HCT116 (cell line): ENCODE data around the gene MPV17L2.

Source experiments
- POLR2A ChIP-seq: IDR thresholded peaks from 2 replicates; pipeline ENCODE4 v1.7.0; 2011; ENCODE audit warnings: borderline replicate concordance; ENCODE audit not compliant: insufficient read depth, insufficient read length; ENCODE audit errors: extremely low read depth
- TCF7L2 ChIP-seq: IDR thresholded peaks from 2 replicates; pipeline ENCODE4 v1.7.0; 2011; ENCODE audit warnings: borderline replicate concordance, inconsistent platforms; ENCODE audit not compliant: insufficient read depth, insufficient read length; ENCODE audit errors: extremely low read depth
- YY1 ChIP-seq: IDR thresholded peaks from 2 replicates; pipeline ENCODE4 v1.6.1; 2011; ENCODE audit warnings: low read length, low read depth, moderate library complexity, mild to moderate bottlenecking; ENCODE audit not compliant: insufficient replicate concordance; ENCODE audit errors: extremely low read depth
- ZNF274 ChIP-seq: fragments of 200-500 bp; sonication (Bioruptor generic); IDR thresholded peaks from 2 replicates; pipeline ENCODE4 v1.6.1; 2014; ENCODE audit warnings: mild to moderate bottlenecking, low read depth, low read length, inconsistent platforms
- TF ChIP-seq, protein P1 (sequence below), 3 experiments: fragments of 200-600 bp in 1 of 3; sonication (generic) in 1 of 3; IDR thresholded peaks in 2 of 3; conservative IDR thresholded peaks in 1 of 3; 2 replicates each; pipeline ENCODE4 v1.5.1; 2012 to 2017; ENCODE audit warnings: low read depth in 2 of 3, low read length in 2 of 3, antibody characterized with exemption in 1 of 3, borderline replicate concordance in 1 of 3, control low read depth in 1 of 3, mild to moderate bottlenecking in 1 of 3, mixed read lengths in 1 of 3, mixed run types in 1 of 3, moderate library complexity in 1 of 3; ENCODE audit not compliant: insufficient read depth in 1 of 3
- TF ChIP-seq, protein P2 (sequence below): IDR thresholded peaks from 2 replicates; pipeline ENCODE4 v1.6.1; 2012
- TF ChIP-seq, protein P3 (sequence below): IDR thresholded peaks from 2 replicates; pipeline ENCODE4 v1.6.1; 2011; ENCODE audit warnings: mild to moderate bottlenecking, low read length, moderate library complexity; ENCODE audit not compliant: insufficient replicate concordance; ENCODE audit errors: extremely low read depth

DNA sequence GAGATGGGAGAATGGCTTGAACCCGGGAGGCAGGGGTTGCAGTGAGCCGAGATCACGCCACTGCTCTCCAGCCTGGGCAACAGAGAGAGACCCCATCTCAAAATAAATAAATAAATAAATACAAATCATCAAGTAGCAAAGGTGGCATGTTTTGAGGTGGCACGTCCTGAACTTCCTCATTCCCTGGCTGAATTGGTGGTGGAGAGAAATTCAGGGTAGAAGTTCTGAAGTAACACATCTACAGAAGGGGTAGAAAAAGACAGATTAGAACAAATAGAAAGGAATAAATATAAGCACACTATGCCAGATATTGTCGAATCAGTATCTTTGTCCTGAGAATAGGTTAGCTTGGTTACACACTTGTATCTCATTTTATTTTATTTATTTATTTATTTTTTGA is 13.1 kb upstream of the MPV17L2 start:
- TF ChIP-seq POLR2A (no peak), TCF7L2 (no peak), ZNF274 (no peak), YY1 (no peak)
- TF ChIP-seq, protein P1, sequence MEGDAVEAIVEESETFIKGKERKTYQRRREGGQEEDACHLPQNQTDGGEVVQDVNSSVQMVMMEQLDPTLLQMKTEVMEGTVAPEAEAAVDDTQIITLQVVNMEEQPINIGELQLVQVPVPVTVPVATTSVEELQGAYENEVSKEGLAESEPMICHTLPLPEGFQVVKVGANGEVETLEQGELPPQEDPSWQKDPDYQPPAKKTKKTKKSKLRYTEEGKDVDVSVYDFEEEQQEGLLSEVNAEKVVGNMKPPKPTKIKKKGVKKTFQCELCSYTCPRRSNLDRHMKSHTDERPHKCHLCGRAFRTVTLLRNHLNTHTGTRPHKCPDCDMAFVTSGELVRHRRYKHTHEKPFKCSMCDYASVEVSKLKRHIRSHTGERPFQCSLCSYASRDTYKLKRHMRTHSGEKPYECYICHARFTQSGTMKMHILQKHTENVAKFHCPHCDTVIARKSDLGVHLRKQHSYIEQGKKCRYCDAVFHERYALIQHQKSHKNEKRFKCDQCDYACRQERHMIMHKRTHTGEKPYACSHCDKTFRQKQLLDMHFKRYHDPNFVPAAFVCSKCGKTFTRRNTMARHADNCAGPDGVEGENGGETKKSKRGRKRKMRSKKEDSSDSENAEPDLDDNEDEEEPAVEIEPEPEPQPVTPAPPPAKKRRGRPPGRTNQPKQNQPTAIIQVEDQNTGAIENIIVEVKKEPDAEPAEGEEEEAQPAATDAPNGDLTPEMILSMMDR (IDR thresholded peaks at IDR 0.05 in 2 of 3, conservative IDR thresholded peaks at IDR 0.05 in 1 of 3; ENCODE audit: borderline replicate concordance in 1 of 3, insufficient read depth in 1 of 3, low read depth in 2 of 3, low read length in 2 of 3) = no peak
- TF ChIP-seq, protein P2, sequence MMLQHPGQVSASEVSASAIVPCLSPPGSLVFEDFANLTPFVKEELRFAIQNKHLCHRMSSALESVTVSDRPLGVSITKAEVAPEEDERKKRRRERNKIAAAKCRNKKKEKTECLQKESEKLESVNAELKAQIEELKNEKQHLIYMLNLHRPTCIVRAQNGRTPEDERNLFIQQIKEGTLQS = no peak
- TF ChIP-seq, protein P3, sequence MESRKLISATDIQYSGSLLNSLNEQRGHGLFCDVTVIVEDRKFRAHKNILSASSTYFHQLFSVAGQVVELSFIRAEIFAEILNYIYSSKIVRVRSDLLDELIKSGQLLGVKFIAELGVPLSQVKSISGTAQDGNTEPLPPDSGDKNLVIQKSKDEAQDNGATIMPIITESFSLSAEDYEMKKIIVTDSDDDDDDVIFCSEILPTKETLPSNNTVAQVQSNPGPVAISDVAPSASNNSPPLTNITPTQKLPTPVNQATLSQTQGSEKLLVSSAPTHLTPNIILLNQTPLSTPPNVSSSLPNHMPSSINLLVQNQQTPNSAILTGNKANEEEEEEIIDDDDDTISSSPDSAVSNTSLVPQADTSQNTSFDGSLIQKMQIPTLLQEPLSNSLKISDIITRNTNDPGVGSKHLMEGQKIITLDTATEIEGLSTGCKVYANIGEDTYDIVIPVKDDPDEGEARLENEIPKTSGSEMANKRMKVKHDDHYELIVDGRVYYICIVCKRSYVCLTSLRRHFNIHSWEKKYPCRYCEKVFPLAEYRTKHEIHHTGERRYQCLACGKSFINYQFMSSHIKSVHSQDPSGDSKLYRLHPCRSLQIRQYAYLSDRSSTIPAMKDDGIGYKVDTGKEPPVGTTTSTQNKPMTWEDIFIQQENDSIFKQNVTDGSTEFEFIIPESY = no peak
